GM23338 (cell line): ENCODE measurements around the gene SPHKAP. TPM values are rescaled to one million over a fixed set of nuclear protein-coding genes. Genes with fewer than 3 reads are reported as not detected.

Experiments used
- ATAC-seq: fragments of 200-7000 bp; cut with Tn5 transposase; 3 replicates; pipeline ENCODE4 v1.9.1; 2020
- DNase-seq: peaks from one replicate; pipeline ENCODE4 v3.0.0-alpha.2; 2015; ENCODE audit warnings: low spot score
- H2AFZ ChIP-seq: fragments of 200-600 bp; sonication (generic); 2 replicates; pipeline ENCODE4 v1.8.0; 2016; ENCODE audit warnings: antibody characterized with exemption, mild to moderate bottlenecking, moderate library complexity
- H3F3A ChIP-seq: fragments of 200-600 bp; sonication (generic); replicated peaks from 2 replicates; pipeline ENCODE4 v1.8.0; 2017; ENCODE audit warnings: antibody characterized with exemption, mixed run types, low read depth
- H3K27ac ChIP-seq: fragments of 200-600 bp; sonication (generic); 2 replicates; pipeline ENCODE4 v1.6.1; 2016; ENCODE audit warnings: low read depth
- H3K27me3 ChIP-seq: fragments of 200-600 bp; sonication (generic); 2 replicates; pipeline ENCODE4 v1.8.0; 2016; ENCODE audit warnings: mild to moderate bottlenecking, mixed run types, moderate library complexity; ENCODE audit not compliant: insufficient read depth
- H3K36me3 ChIP-seq: fragments of 200-600 bp; sonication (generic); 2 replicates; pipeline ENCODE4 v1.8.0; 2016; ENCODE audit warnings: mild to moderate bottlenecking; ENCODE audit not compliant: insufficient read depth
- H3K4me1 ChIP-seq: fragments of 200-600 bp; sonication (generic); 2 replicates; pipeline ENCODE4 v1.8.0; 2016; ENCODE audit warnings: mild to moderate bottlenecking, moderate library complexity; ENCODE audit not compliant: insufficient read depth
- H3K4me2 ChIP-seq: fragments of 200-600 bp; sonication (generic); 2 replicates; pipeline ENCODE4 v1.7.1; 2017; ENCODE audit warnings: mixed run types
- H3K4me3 ChIP-seq: fragments of 200-600 bp; sonication (generic); 2 replicates; pipeline ENCODE4 v1.6.1; 2016; ENCODE audit warnings: mixed run types
- H3K79me2 ChIP-seq: fragments of 200-600 bp; sonication (generic); replicated peaks from 2 replicates; pipeline ENCODE4 v1.8.0; 2017; ENCODE audit warnings: mild to moderate bottlenecking; ENCODE audit not compliant: insufficient read depth
- H3K9me2 ChIP-seq: fragments of 200-600 bp; sonication (generic); 2 replicates; pipeline ENCODE4 v1.8.0; 2017; ENCODE audit not compliant: insufficient read depth
- H4K20me1 ChIP-seq: fragments of 200-600 bp; sonication (generic); replicated peaks from 2 replicates; pipeline ENCODE4 v1.8.0; 2017; ENCODE audit warnings: mild to moderate bottlenecking; ENCODE audit not compliant: insufficient read depth
- H3K27ac Mint-ChIP-seq: 2 replicates; pipeline ENCODE4 v1.8.0; 2020; ENCODE audit warnings: inconsistent platforms, mild to moderate bottlenecking, moderate library complexity, mixed read lengths
- H3K27me3 Mint-ChIP-seq: 3 replicates; pipeline ENCODE4 v1.8.0; 2022; ENCODE audit warnings: low read depth, mild to moderate bottlenecking, moderate library complexity, mixed read lengths, inconsistent platforms; ENCODE audit not compliant: insufficient read depth, poor library complexity
- H3K36me3 Mint-ChIP-seq: 3 replicates; pipeline ENCODE4 v1.8.0; 2021; ENCODE audit warnings: low read depth, mild to moderate bottlenecking, inconsistent platforms, moderate library complexity, mixed read lengths
- H3K4me1 Mint-ChIP-seq: 3 replicates; pipeline ENCODE4 v1.8.0; 2020; ENCODE audit warnings: mild to moderate bottlenecking, inconsistent platforms, mixed read lengths
- H3K4me3 Mint-ChIP-seq: 3 replicates; pipeline ENCODE4 v1.8.0; 2021; ENCODE audit warnings: moderate library complexity, mild to moderate bottlenecking, inconsistent platforms, mixed read lengths
- H3K9me3 Mint-ChIP-seq: 3 replicates; pipeline ENCODE4 v1.8.0; 2020; ENCODE audit warnings: moderate library complexity, mild to moderate bottlenecking, inconsistent platforms, mixed read lengths
- CREB1 ChIP-seq: fragments of 250-450 bp; sonication (Bioruptor Pico); IDR thresholded peaks from 2 replicates; pipeline ENCODE4 v1.5.0; 2020; ENCODE audit warnings: low read depth, mild to moderate bottlenecking, moderate library complexity
- CTCF ChIP-seq, 2 experiments: fragments of 200-600 bp in 1 of 2; sonication (generic) in 1 of 2; conservative IDR thresholded peaks; 2 replicates each; pipeline versions ENCODE4 v1.5.1 to v1.6.1; 2016 to 2017; ENCODE audit warnings: antibody characterized with exemption in 2 of 2, low read depth in 2 of 2, mild to moderate bottlenecking in 2 of 2, moderate library complexity in 1 of 2
- ETS1 ChIP-seq: IDR thresholded peaks from 2 replicates; pipeline ENCODE4 v1.6.1; 2016; ENCODE audit warnings: antibody characterized with exemption
- EZH2 ChIP-seq: fragments of 200-600 bp; sonication (generic); IDR thresholded peaks from one replicate; pipeline ENCODE4 v1.8.0; 2017; ENCODE audit warnings: antibody characterized with exemption, mild to moderate bottlenecking, low read depth; ENCODE audit not compliant: unreplicated experiment
- EZH2phosphoT487 ChIP-seq: fragments of 200-600 bp; sonication (generic); IDR thresholded peaks from one replicate; pipeline ENCODE4 v1.8.1; 2018; ENCODE audit warnings: antibody characterized with exemption; ENCODE audit not compliant: unreplicated experiment
- JUNB ChIP-seq: IDR thresholded peaks from one replicate; pipeline ENCODE4 v1.6.1; 2016; ENCODE audit warnings: antibody characterized with exemption; ENCODE audit not compliant: unreplicated experiment
- NANOG ChIP-seq: IDR thresholded peaks from 2 replicates; pipeline ENCODE4 v1.6.1; 2016; ENCODE audit warnings: antibody characterized with exemption, borderline replicate concordance
- POLR2AphosphoS5 ChIP-seq: IDR thresholded peaks from 2 replicates; pipeline ENCODE4 v1.6.1; 2016; ENCODE audit warnings: antibody characterized with exemption, low read depth
- REST ChIP-seq: IDR thresholded peaks from one replicate; pipeline ENCODE4 v1.6.1; 2018; ENCODE audit warnings: antibody characterized with exemption; ENCODE audit not compliant: unreplicated experiment
- STAT1 ChIP-seq: IDR thresholded peaks from one replicate; pipeline ENCODE4 v1.6.1; 2016; ENCODE audit warnings: antibody characterized with exemption; ENCODE audit not compliant: unreplicated experiment
- ZNF114 ChIP-seq: fragments of 250-450 bp; sonication (Bioruptor Pico); IDR thresholded peaks from 2 replicates; pipeline ENCODE4 v1.5.0; 2020; ENCODE audit warnings: mild to moderate bottlenecking, moderate library complexity
- ZNF331 ChIP-seq: fragments of 250-450 bp; sonication (Bioruptor Pico); IDR thresholded peaks from 2 replicates; pipeline ENCODE4 v1.5.0; 2020; ENCODE audit warnings: low read depth, mild to moderate bottlenecking, moderate library complexity
- ZNF462 ChIP-seq: fragments of 250-450 bp; sonication (Bioruptor Pico); IDR thresholded peaks from 2 replicates; pipeline ENCODE4 v1.5.0; 2020; ENCODE audit warnings: mild to moderate bottlenecking, moderate library complexity
- polyA plus RNA-seq: library from polyadenylated mRNA; unstranded; fragments of >200 nt; fragmentation: Nextera tagmentation; extraction: Ambion mirVana; gene quantifications from 2 replicates; pipeline ENCODE4 v1.2.1, GENCODE V29; 2016
- total RNA-seq: library from RNA; depleted of rRNA; stranded (reverse); fragments of >200 nt; shearing (Covaris generic); gene quantifications from 2 replicates; pipeline ENCODE4 v1.2.3, GENCODE V29; 2014

Gene SPHKAP
- total and polyA plus RNA-seq, 2 experiments from 2014 or later: 0.10 TPM; not detected in 1

- Histone ChIP-seq H3K79me2 (no peaks in the 10 kb centered on the region), H3K27ac (no peak overlapping the region), H3K4me3 (no peak overlapping the region), H3F3A (no peaks in the 10 kb centered on the region), H3K36me3 (no peaks in the 10 kb centered on the region), H3K4me1 (no peaks in the 10 kb centered on the region), H3K27me3 (no peaks in the 10 kb centered on the region), H4K20me1 (no peaks in the 10 kb centered on the region), H2AFZ (no peak overlapping the region), H3K9me2 (no peaks in the 10 kb centered on the region), H3K4me2 (no peak overlapping the region)
- no peak for TF ChIP-seq CREB1 (CRISPR knock-in tag)
- TF ChIP-seq EZH2: no peak
- no peak for TF ChIP-seq POLR2AphosphoS5
- no peak for TF ChIP-seq JUNB
- no peak for TF ChIP-seq ZNF331
- TF ChIP-seq STAT1: no peak
- TF ChIP-seq CTCF (conservative IDR thresholded peaks at IDR 0.05; ENCODE audit: low read depth in 2 of 2): no peak
- no peak for TF ChIP-seq ZNF114 (CRISPR knock-in tag)
- TF ChIP-seq EZH2phosphoT487: no peak
- TF ChIP-seq ETS1: no peak
- no peak for TF ChIP-seq ZNF462 (CRISPR knock-in tag)
- no peak for TF ChIP-seq NANOG
- no peak for TF ChIP-seq REST
- ATAC-seq: no peak
- Mint-ChIP-seq H3K9me3 (peaks cover 9% of the 10 kb centered on the region), H3K4me3 (no peak overlapping the region), H3K4me1 (no peaks in the 10 kb centered on the region; the same call in 2 of the 3 replicates), H3K36me3 (0 out of 3 replicates have a peak, but pooled peaks cover 6% of the 10 kb centered on the region), H3K27ac (no peak overlapping the region), H3K27me3 (peaks cover 1% of the 10 kb centered on the region)
- DNase-seq: no peak
Observed at GRCh38 chr2:228084717-228085116, 96.8 kb downstream of the SPHKAP start.
